ENCODE measurements around the gene ENTPD3. TPM values are rescaled to one million over a fixed set of nuclear protein-coding genes. Genes with fewer than 3 reads are reported as not detected.

Gene ENTPD3
- total RNA-seq, 1 experiment from 2014 or later, result 0.50 TPM

DNA sequence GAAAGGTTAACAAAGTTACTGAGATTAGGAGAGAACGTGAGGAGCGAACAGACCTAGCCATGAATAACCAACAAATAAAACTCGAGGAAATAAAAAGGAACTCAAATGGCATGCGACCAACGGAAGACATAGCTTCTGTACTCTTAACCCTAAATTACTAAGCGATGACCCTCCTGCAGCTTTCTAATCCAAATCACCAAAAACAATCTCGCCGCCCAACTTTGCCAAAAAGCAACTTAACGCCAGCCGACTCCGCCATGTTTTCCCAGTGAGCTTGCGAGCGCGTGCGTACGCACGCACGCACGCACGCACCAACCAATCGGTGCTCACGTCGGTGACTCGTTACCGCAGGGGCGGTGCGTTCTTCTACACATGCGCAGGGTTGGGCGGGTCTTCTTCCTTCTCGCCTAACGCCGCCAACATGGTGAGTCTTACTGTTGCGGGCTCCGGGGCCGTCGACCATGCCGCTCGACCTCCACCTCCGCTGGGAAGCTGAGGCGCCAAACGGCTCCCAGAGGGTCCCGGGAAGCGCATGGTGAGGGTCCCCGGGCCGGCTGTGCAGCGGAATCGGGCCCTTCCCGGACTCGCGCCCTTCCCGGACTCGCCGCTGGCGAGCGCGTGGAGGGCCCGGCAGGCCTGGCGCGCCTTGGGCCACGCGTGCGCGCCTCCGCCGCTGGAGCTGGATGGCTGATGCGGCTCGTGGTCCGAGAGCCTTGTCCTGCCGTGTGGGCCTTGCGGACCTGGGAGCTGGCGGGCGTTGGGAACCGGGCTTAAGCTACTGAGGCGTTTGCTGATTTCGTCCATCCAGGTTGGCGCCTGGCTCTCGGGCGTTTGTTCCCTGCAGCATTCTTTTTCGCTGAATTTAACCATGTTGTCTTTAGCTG is 70.2 kb downstream of the ENTPD3 start, which contains the start of gene RPL14 (continued):
- TF ChIP-seq, protein P1, sequence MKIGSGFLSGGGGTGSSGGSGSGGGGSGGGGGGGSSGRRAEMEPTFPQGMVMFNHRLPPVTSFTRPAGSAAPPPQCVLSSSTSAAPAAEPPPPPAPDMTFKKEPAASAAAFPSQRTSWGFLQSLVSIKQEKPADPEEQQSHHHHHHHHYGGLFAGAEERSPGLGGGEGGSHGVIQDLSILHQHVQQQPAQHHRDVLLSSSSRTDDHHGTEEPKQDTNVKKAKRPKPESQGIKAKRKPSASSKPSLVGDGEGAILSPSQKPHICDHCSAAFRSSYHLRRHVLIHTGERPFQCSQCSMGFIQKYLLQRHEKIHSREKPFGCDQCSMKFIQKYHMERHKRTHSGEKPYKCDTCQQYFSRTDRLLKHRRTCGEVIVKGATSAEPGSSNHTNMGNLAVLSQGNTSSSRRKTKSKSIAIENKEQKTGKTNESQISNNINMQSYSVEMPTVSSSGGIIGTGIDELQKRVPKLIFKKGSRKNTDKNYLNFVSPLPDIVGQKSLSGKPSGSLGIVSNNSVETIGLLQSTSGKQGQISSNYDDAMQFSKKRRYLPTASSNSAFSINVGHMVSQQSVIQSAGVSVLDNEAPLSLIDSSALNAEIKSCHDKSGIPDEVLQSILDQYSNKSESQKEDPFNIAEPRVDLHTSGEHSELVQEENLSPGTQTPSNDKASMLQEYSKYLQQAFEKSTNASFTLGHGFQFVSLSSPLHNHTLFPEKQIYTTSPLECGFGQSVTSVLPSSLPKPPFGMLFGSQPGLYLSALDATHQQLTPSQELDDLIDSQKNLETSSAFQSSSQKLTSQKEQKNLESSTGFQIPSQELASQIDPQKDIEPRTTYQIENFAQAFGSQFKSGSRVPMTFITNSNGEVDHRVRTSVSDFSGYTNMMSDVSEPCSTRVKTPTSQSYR (CRISPR knock-in tag; IDR thresholded peaks at IDR 0.05), result 0 out of 2 replicates have a peak, but pooled peaks have one; percentile 59
- TF ChIP-seq, protein P2, sequence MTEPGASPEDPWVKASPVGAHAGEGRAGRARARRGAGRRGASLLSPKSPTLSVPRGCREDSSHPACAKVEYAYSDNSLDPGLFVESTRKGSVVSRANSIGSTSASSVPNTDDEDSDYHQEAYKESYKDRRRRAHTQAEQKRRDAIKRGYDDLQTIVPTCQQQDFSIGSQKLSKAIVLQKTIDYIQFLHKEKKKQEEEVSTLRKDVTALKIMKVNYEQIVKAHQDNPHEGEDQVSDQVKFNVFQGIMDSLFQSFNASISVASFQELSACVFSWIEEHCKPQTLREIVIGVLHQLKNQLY (CRISPR knock-in tag; IDR thresholded peaks at IDR 0.05), result no peak
- 0 out of 2 replicates have a peak, but pooled peaks have one; percentile 54 for TF ChIP-seq SMAD4 (CRISPR knock-in tag; IDR thresholded peaks at IDR 0.05)
- TF ChIP-seq, protein P3, sequence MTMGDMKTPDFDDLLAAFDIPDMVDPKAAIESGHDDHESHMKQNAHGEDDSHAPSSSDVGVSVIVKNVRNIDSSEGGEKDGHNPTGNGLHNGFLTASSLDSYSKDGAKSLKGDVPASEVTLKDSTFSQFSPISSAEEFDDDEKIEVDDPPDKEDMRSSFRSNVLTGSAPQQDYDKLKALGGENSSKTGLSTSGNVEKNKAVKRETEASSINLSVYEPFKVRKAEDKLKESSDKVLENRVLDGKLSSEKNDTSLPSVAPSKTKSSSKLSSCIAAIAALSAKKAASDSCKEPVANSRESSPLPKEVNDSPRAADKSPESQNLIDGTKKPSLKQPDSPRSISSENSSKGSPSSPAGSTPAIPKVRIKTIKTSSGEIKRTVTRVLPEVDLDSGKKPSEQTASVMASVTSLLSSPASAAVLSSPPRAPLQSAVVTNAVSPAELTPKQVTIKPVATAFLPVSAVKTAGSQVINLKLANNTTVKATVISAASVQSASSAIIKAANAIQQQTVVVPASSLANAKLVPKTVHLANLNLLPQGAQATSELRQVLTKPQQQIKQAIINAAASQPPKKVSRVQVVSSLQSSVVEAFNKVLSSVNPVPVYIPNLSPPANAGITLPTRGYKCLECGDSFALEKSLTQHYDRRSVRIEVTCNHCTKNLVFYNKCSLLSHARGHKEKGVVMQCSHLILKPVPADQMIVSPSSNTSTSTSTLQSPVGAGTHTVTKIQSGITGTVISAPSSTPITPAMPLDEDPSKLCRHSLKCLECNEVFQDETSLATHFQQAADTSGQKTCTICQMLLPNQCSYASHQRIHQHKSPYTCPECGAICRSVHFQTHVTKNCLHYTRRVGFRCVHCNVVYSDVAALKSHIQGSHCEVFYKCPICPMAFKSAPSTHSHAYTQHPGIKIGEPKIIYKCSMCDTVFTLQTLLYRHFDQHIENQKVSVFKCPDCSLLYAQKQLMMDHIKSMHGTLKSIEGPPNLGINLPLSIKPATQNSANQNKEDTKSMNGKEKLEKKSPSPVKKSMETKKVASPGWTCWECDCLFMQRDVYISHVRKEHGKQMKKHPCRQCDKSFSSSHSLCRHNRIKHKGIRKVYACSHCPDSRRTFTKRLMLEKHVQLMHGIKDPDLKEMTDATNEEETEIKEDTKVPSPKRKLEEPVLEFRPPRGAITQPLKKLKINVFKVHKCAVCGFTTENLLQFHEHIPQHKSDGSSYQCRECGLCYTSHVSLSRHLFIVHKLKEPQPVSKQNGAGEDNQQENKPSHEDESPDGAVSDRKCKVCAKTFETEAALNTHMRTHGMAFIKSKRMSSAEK (CRISPR knock-in tag; IDR thresholded peaks at IDR 0.05; ENCODE audit: borderline replicate concordance), result no peak
- no peak for TF ChIP-seq JAZF1 (CRISPR knock-in tag; IDR thresholded peaks at IDR 0.05)
- no peak for TF ChIP-seq ZNF138 (CRISPR knock-in tag; conservative IDR thresholded peaks at IDR 0.05)
- TF ChIP-seq, protein P4, sequence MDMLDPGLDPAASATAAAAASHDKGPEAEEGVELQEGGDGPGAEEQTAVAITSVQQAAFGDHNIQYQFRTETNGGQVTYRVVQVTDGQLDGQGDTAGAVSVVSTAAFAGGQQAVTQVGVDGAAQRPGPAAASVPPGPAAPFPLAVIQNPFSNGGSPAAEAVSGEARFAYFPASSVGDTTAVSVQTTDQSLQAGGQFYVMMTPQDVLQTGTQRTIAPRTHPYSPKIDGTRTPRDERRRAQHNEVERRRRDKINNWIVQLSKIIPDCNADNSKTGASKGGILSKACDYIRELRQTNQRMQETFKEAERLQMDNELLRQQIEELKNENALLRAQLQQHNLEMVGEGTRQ (CRISPR knock-in tag; IDR thresholded peaks at IDR 0.05), result no peak
- TF ChIP-seq, protein P5, sequence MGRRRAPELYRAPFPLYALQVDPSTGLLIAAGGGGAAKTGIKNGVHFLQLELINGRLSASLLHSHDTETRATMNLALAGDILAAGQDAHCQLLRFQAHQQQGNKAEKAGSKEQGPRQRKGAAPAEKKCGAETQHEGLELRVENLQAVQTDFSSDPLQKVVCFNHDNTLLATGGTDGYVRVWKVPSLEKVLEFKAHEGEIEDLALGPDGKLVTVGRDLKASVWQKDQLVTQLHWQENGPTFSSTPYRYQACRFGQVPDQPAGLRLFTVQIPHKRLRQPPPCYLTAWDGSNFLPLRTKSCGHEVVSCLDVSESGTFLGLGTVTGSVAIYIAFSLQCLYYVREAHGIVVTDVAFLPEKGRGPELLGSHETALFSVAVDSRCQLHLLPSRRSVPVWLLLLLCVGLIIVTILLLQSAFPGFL (CRISPR knock-in tag; IDR thresholded peaks at IDR 0.05; ENCODE audit: borderline replicate concordance), result no peak
- TF ChIP-seq, protein P6, sequence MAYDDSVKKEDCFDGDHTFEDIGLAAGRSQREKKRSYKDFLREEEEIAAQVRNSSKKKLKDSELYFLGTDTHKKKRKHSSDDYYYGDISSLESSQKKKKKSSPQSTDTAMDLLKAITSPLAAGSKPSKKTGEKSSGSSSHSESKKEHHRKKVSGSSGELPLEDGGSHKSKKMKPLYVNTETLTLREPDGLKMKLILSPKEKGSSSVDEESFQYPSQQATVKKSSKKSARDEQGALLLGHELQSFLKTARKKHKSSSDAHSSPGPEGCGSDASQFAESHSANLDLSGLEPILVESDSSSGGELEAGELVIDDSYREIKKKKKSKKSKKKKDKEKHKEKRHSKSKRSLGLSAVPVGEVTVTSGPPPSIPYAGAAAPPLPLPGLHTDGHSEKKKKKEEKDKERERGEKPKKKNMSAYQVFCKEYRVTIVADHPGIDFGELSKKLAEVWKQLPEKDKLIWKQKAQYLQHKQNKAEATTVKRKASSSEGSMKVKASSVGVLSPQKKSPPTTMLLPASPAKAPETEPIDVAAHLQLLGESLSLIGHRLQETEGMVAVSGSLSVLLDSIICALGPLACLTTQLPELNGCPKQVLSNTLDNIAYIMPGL (CRISPR knock-in tag; IDR thresholded peaks at IDR 0.05), result peak; percentile 82; the same call in 1 of the 2 replicates
- no peak for TF ChIP-seq MXD4 (CRISPR knock-in tag; IDR thresholded peaks at IDR 0.05; ENCODE audit: borderline replicate concordance)
- peak; percentile 93 for TF ChIP-seq SP1 (CRISPR knock-in tag; conservative IDR thresholded peaks at IDR 0.05)
- TF ChIP-seq, protein P7, sequence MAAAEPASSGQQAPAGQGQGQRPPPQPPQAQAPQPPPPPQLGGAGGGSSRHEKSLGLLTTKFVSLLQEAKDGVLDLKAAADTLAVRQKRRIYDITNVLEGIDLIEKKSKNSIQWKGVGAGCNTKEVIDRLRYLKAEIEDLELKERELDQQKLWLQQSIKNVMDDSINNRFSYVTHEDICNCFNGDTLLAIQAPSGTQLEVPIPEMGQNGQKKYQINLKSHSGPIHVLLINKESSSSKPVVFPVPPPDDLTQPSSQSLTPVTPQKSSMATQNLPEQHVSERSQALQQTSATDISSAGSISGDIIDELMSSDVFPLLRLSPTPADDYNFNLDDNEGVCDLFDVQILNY (CRISPR knock-in tag; IDR thresholded peaks at IDR 0.05), result no peak
- peak; percentile 45; the same call in 1 of the 2 replicates for TF ChIP-seq ZNF232 (CRISPR knock-in tag; IDR thresholded peaks at IDR 0.05)
- peak; percentile 39; the same call in 1 of the 2 replicates for TF ChIP-seq ESRRA (CRISPR knock-in tag; IDR thresholded peaks at IDR 0.05; ENCODE audit: borderline replicate concordance)
- TF ChIP-seq, protein P8, sequence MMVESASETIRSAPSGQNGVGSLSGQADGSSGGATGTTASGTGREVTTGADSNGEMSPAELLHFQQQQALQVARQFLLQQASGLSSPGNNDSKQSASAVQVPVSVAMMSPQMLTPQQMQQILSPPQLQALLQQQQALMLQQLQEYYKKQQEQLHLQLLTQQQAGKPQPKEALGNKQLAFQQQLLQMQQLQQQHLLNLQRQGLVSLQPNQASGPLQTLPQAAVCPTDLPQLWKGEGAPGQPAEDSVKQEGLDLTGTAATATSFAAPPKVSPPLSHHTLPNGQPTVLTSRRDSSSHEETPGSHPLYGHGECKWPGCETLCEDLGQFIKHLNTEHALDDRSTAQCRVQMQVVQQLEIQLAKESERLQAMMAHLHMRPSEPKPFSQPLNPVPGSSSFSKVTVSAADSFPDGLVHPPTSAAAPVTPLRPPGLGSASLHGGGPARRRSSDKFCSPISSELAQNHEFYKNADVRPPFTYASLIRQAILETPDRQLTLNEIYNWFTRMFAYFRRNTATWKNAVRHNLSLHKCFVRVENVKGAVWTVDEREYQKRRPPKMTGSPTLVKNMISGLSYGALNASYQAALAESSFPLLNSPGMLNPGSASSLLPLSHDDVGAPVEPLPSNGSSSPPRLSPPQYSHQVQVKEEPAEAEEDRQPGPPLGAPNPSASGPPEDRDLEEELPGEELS (CRISPR knock-in tag; IDR thresholded peaks at IDR 0.05), result no peak
- TF ChIP-seq, protein P9, sequence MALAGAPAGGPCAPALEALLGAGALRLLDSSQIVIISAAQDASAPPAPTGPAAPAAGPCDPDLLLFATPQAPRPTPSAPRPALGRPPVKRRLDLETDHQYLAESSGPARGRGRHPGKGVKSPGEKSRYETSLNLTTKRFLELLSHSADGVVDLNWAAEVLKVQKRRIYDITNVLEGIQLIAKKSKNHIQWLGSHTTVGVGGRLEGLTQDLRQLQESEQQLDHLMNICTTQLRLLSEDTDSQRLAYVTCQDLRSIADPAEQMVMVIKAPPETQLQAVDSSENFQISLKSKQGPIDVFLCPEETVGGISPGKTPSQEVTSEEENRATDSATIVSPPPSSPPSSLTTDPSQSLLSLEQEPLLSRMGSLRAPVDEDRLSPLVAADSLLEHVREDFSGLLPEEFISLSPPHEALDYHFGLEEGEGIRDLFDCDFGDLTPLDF (CRISPR knock-in tag; IDR thresholded peaks at IDR 0.05), result no peak
- peak; percentile 85; the same call in 1 of the 2 replicates for TF ChIP-seq MYBL2 (CRISPR knock-in tag; IDR thresholded peaks at IDR 0.05)
- TF ChIP-seq, protein P10, sequence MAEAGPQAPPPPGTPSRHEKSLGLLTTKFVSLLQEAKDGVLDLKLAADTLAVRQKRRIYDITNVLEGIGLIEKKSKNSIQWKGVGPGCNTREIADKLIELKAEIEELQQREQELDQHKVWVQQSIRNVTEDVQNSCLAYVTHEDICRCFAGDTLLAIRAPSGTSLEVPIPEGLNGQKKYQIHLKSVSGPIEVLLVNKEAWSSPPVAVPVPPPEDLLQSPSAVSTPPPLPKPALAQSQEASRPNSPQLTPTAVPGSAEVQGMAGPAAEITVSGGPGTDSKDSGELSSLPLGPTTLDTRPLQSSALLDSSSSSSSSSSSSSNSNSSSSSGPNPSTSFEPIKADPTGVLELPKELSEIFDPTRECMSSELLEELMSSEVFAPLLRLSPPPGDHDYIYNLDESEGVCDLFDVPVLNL (CRISPR knock-in tag; IDR thresholded peaks at IDR 0.05; ENCODE audit: borderline replicate concordance, low read depth), result 0 out of 2 replicates have a peak, but pooled peaks have one; percentile 30
- TF ChIP-seq ETV6 (CRISPR knock-in tag; IDR thresholded peaks at IDR 0.05), result peak; percentile 55; the same call in 1 of the 2 replicates

All from WTC11 (cell line).